Right renal pelvis (tissue), 4 donors: ENCODE measurements around the gene ZRSR2. TPM values are rescaled to one million over a fixed set of nuclear protein-coding genes. Genes with fewer than 3 reads are reported as not detected.
A peak's percentile ranks its signal among the peaks of the same experiment; 100 is the strongest.

Experiments used
- DNase-seq, 4 donors: peaks; one replicate each; pipeline ENCODE4 v3.0.0-alpha.2; 2013; ENCODE audit warnings: low read depth in 4 of 4, low spot score in 3 of 4, missing footprints in 1 of 4
- polyA plus RNA-seq, 4 donors: library from polyadenylated mRNA; unstranded; fragments of 120-200 nt; gene quantifications; one replicate each; pipeline ENCODE4 v1.2.1, GENCODE V29; 2013; ENCODE audit not compliant: insufficient read length in 4 of 4

ZRSR2 gene
- polyA plus RNA-seq, 4 donors: 13.1 to 17.0 (median 15.2) TPM

DNA sequence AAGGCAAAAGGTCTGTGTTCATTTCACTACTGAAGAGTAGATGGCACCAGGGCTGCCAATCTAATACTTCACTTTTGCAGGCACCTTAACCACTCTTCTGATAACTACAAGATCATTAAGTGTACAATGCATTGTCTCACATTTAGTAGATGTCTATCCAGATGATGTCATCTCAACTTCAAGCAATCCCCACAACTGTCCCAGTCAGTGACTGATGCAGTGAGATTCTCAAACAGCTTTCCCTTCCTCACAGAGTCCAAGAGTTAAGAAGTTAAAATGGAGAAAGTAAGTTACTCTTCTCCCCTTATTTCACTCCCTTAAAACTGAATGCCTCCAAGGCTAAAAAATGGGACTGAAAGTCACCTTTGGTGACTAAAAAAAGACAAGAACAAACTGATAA lies 53.7 kb downstream of the ZRSR2 start:
- no peak for DNase-seq

GRCh38 chrX:15848576-15848975 lies 58.3 kb downstream of the ZRSR2 start:
- no peak for DNase-seq

DNA sequence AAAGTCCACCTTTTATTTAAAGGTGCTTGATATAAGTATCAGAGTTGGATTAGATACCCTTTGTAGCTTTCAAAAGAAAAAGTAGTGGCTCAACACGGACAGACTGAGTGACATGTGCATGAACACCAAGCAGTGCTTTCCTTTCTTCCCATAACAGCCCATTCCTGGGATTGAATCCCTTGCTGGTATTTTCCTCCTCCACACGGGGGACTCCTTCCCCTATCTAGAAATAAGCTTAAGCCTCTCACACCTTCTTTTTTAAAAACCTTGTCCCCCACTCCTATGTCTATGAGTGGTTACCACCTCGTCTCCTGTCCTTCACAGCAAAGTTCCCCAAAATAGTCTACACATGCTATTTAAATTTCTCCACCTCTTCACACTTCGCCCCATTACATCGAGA lies 59.3 kb downstream of the ZRSR2 start:
- no peak for DNase-seq

DNA sequence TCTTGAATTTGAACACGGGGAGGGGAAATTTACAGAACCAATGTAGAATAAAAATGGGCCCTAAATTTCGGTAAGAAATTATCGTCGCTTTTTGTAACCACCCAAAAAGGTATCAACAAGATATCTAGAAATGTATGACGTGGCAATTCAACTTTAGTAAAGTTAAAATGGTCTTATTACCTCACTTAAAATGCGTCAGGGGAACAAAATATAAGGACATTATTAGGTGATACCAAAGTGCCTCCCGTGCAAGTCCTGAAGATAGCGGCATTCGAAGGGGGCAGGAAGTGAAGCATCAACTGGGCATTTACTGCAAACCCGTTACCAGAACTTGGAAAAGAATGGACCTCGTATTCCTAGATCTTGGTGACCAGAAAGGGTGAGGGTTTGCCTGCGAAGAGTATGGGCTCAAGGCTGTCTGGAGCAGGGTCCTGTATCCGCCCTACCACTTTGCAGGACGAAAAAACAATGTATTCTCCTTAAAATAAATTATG lies 63.3 kb downstream of the ZRSR2 start:
- no peak for DNase-seq

- DNase-seq: peak in 1 of 4 donors; percentile 10
These were observed 63.9 kb downstream of the ZRSR2 start for GRCh38 chrX:15854080-15854655.

DNA sequence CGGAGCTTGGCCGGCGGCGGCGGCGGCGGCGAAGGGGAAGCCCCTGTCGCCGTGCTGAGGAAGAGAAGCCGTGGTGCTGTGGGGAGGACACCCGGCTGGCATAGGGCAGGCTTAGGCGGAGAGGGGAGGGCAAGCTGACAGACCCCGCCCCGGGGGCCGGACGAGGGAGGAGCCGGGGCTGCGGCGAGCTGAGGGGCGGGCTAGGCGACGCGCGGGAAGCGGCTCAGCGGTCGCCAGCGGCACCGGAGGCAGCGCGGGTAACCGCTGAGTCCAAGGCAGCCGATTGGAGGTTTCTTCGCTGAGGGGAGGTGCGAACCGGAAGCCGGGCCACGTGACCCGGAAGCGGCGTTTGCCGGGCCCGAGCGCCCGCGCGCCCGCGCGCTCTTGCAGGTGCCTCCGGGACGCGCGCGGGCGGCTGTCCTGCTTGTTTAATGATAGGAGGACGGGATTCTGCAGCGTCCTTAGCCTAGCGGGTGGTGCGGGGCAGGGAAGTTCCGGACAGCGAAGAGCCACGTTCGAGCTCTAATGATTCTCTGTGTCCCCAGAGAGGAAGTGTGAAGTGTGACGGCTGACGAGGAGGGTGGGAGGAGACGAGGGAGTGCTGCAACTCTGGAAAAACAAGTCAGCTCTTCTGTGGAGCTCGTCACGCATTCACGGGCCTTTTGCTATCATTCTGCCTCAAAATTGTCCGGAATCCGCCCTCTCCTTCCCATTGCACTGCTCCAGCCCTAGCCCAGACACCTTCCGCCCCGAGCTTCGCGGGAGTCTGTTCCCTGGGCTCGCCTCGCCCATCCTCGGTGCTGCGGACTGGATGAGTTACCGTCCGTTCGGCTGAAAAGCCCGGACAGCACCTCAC lies 64.7 kb downstream of the ZRSR2 start, which contains the start of gene AP1S2:
Gene AP1S2, minus strand, starts transcription at position 102 of the 856 bp plus-strand sequence. CDS start 2,289 bp downstream, outside the sequence.
- DNase-seq: peak; percentile 68 to 79 (median 76)

DNA sequence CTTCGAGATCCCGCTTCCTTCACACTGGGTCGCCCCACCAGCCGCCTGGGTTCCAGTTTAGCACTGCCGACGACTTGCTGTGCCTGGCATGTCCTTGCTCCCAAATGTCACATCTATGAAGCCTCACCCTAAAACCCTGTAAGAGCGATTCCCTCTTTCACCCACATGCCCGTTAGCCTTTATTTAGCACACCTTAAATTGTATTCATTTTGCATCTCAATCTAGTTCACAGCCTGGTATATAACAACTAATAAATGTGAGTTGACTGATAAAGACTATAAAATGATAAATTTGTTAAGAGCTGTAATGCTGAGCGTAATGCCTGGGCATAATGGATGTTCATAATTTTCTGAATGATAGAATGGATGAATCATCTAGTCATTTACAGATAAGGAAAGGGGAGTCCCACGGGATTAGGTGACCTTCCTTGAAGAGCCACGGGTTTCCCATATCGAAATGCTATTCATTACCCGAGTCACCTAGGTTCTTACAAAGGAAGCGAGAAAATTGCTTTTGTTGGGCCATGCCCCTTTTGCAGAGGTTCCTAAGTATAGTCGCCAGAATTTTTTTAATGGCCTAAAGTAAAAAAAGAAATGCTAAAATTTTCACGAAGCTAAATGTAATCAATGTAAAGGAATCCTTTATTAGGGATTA lies 65.4 kb downstream of the ZRSR2 start:
- no peak for DNase-seq

GRCh38 chrX:15856222-15856587 lies 65.9 kb downstream of the ZRSR2 start:
- DNase-seq: no peak

- no peak for DNase-seq
These were observed 66.4 kb downstream of the ZRSR2 start for GRCh38 chrX:15856636-15857035.

- no peak for DNase-seq
These were observed 67.8 kb downstream of the ZRSR2 start for GRCh38 chrX:15858051-15858450.

DNA sequence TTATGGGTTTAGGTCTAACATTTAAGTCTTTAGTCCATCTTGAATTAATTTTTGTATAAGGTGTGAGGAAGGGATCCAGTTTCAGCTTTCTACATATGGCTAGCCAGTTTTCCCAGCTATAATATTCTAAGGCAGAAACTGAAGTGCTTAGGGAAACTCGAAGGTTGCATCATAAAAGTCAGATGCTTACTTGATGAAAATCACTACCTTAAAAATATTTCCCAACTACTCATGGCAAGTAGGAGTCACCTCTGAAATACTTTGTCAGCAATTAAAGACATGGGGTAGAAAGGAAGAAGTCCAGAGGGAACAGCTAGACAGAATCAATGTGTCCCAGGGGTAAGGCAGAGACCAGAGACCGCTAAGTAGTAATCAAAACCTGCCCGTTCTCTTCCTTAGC lies 70.6 kb downstream of the ZRSR2 start:
- DNase-seq: no peak

DNA sequence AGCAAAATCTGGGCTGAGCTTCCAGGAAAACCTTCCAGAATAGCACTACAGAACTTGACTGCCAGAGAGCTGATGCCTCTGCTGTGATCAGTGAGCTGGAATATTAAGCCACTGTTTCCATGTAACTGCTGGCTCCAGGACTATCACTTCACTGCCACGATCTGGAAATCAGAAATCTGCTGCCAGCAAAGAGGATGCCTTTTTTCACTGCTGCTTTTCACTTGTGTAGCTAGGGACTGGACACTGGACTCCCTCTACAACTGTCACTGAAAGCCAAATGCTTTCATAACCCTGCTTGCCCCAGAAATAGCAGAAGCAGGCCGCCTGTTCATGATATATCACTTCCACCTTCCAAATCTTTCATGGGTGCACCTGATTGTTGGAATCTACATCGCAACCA lies 73.7 kb downstream of the ZRSR2 start:
- DNase-seq: no peak

- DNase-seq: no peak
These were observed 74.3 kb downstream of the ZRSR2 start for GRCh38 chrX:15864629-15865028.

GRCh38 chrX:15866147-15866546 lies 75.9 kb downstream of the ZRSR2 start:
- no peak for DNase-seq

DNA sequence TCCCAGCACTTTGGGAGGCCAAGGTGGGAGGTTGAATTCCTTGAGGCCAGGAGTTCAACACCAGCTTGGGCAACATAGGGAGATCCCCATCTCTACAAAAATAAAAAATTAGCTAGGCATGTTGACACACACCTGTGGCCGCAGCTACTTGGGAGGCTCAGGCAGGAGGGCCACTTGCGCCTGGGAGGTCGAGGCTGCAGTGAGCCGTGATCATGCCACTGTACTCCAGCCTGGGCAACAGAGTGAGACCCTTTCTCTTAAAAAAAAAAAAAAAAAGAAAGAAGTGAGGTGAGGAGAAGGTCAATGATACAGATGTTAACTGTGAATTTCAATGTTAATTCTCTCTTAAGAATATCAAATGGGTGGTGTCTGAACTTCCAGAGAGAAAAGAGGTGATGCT lies 79.4 kb downstream of the ZRSR2 start:
- DNase-seq: no peak

GRCh38 chrX:15870310-15870709 lies 80.0 kb downstream of the ZRSR2 start:
- DNase-seq: no peak

Other genes with a start within 250 kb of the ZRSR2 start
- gene ACE2, start 189.5 kb upstream of the ZRSR2 start, polyA plus RNA-seq: 10 to 100 TPM; 43.5 to 70.3 (median 53.9) TPM
- 10 to 100 TPM; 17.3 to 27.3 (median 24.1) TPM for gene CLTRN, start 125.7 kb upstream of the ZRSR2 start, polyA plus RNA-seq
- gene CA5B, start 52.2 kb upstream of the ZRSR2 start, polyA plus RNA-seq: 1 to 10 TPM; 7.3 to 9.1 (median 8.0) TPM
- 10 to 100 TPM; 46.6 to 63.7 (median 58.8) TPM for gene AP1S2, start 64.3 kb downstream of the ZRSR2 start, polyA plus RNA-seq